ENCODE data around the gene GPR143.
"Not testable (repeated sequence)": the region's sequence is repeated elsewhere in the genome, so short reads cannot be mapped to it uniquely, and the experiment has no call there.

GPR143 gene
- 0 reads per million in 9 experiments for total RNA-seq

- Mint-ChIP-seq H3K9me3 (no peaks in the 10 kb centered on the region), H3K36me3 (ENCODE audit: insufficient read depth) (no peaks in the 10 kb centered on the region), H3K27ac (no peak within 1 kb of the TSS), H3K4me1 (ENCODE audit: low read depth in 2 of 2) (no peaks in the 10 kb centered on the region), H3K27me3 (peaks cover 0 to 27% of the 10 kb centered on the region in 2 donors), H3K4me3 (no peak within 1 kb of the TSS)
- DNase-seq (no peak), ATAC-seq (replicated peaks) (no peak)
Observed at GRCh38 chrX:9765737-9766097, at the start of gene GPR143. TSS of gene GPR143 (minus strand) at chrX:9765847. CDS start at chrX:9765817, 30 bp downstream.

- not testable (repeated sequence) for H3K27me3 Mint-ChIP-seq; H3K4me3 Mint-ChIP-seq; H3K36me3 Mint-ChIP-seq (ENCODE audit: insufficient read depth); DNase-seq; H3K9me3 Mint-ChIP-seq; H3K27ac Mint-ChIP-seq; ATAC-seq (replicated peaks); H3K4me1 Mint-ChIP-seq (ENCODE audit: low read depth in 2 of 2)
Observed at GRCh38 chrX:9811086-9811485, 45.4 kb upstream of the GPR143 start.

- not testable (repeated sequence) for H3K4me3 Mint-ChIP-seq; DNase-seq; H3K4me1 Mint-ChIP-seq (ENCODE audit: low read depth in 2 of 2); H3K27ac Mint-ChIP-seq; H3K9me3 Mint-ChIP-seq; ATAC-seq (replicated peaks); H3K27me3 Mint-ChIP-seq; H3K36me3 Mint-ChIP-seq (ENCODE audit: insufficient read depth)
Observed at GRCh38 chrX:9809876-9810275, 44.2 kb upstream of the GPR143 start.

GRCh38 chrX:9807355-9808182 is 41.9 kb upstream of the GPR143 start:
- ATAC-seq (replicated peaks), result no peak

GRCh38 chrX:9805956-9806355 is 40.3 kb upstream of the GPR143 start:
- ATAC-seq (replicated peaks) (no peak), DNase-seq (no peak)
- H3K27ac Mint-ChIP-seq, result no peak overlapping the region
- no peak overlapping the region for H3K4me3 Mint-ChIP-seq
- H3K27me3 Mint-ChIP-seq, result no peaks in the 10 kb centered on the region
- H3K36me3 Mint-ChIP-seq (ENCODE audit: insufficient read depth), result no peaks in the 10 kb centered on the region
- peaks cover 0 to under 1% of the 10 kb centered on the region in 2 donors for H3K9me3 Mint-ChIP-seq
- no peaks in the 10 kb centered on the region for H3K4me1 Mint-ChIP-seq (ENCODE audit: low read depth in 2 of 2)

More at GRCh38 chrX:9807355-9808182, 41.9 kb upstream of the GPR143 start:
- DNase-seq, result no peak
- no peaks in the 10 kb centered on the region for H3K27me3 Mint-ChIP-seq
- no peaks in the 10 kb centered on the region for H3K36me3 Mint-ChIP-seq (ENCODE audit: insufficient read depth)
- no peak overlapping the region for H3K27ac Mint-ChIP-seq
- no peak overlapping the region for H3K4me3 Mint-ChIP-seq
- no peaks in the 10 kb centered on the region for H3K4me1 Mint-ChIP-seq (ENCODE audit: low read depth in 2 of 2)
- no peaks in the 10 kb centered on the region for H3K9me3 Mint-ChIP-seq

GRCh38 chrX:9804444-9804843 is 38.8 kb upstream of the GPR143 start:
- H3K36me3 Mint-ChIP-seq (ENCODE audit: insufficient read depth), result no peaks in the 10 kb centered on the region
- ATAC-seq (replicated peaks), result no peak
- H3K9me3 Mint-ChIP-seq, result peaks cover 0 to 3% of the 10 kb centered on the region in 2 donors
- no peaks in the 10 kb centered on the region for H3K4me1 Mint-ChIP-seq (ENCODE audit: low read depth in 2 of 2)
- peaks cover 7 to 9% of the 10 kb centered on the region in 2 donors for H3K27me3 Mint-ChIP-seq
- H3K27ac Mint-ChIP-seq, result no peak overlapping the region
- DNase-seq, result no peak
- H3K4me3 Mint-ChIP-seq, result no peak overlapping the region

GRCh38 chrX:9802737-9803136 is 37.1 kb upstream of the GPR143 start:
- no peak for ATAC-seq (replicated peaks)
- H3K4me3 Mint-ChIP-seq, result no peak overlapping the region
- H3K27ac Mint-ChIP-seq, result no peak overlapping the region
- DNase-seq, result no peak
- H3K9me3 Mint-ChIP-seq, result peaks cover 0 to 3% of the 10 kb centered on the region in 2 donors
- no peaks in the 10 kb centered on the region for H3K36me3 Mint-ChIP-seq (ENCODE audit: insufficient read depth)
- peaks cover 9 to 14% of the 10 kb centered on the region in 2 donors for H3K27me3 Mint-ChIP-seq
- H3K4me1 Mint-ChIP-seq (ENCODE audit: low read depth in 2 of 2), result no peaks in the 10 kb centered on the region

- Mint-ChIP-seq H3K9me3 (peaks cover 0 to 3% of the 10 kb centered on the region in 2 donors), H3K4me3 (no peak overlapping the region), H3K4me1 (ENCODE audit: low read depth in 2 of 2) (no peaks in the 10 kb centered on the region), H3K36me3 (ENCODE audit: insufficient read depth) (peaks cover 3% of the 10 kb centered on the region), H3K27me3 (peaks cover 9 to 46% of the 10 kb centered on the region in 2 donors), H3K27ac (no peak overlapping the region)
- no peak for DNase-seq
- no peak for ATAC-seq (replicated peaks)
Observed at GRCh38 chrX:9797384-9798360, 32.0 kb upstream of the GPR143 start.

- no peaks in the 10 kb centered on the region for H3K4me1 Mint-ChIP-seq (ENCODE audit: low read depth in 2 of 2)
- DNase-seq (no peak), ATAC-seq (replicated peaks) (no peak)
- no peak overlapping the region for H3K27ac Mint-ChIP-seq
- no peaks in the 10 kb centered on the region for H3K9me3 Mint-ChIP-seq
- peaks cover 3% of the 10 kb centered on the region for H3K36me3 Mint-ChIP-seq (ENCODE audit: insufficient read depth)
- H3K27me3 Mint-ChIP-seq, result peaks cover 3 to 38% of the 10 kb centered on the region in 2 donors
- H3K4me3 Mint-ChIP-seq, result no peak overlapping the region
Observed at GRCh38 chrX:9794495-9794894, 28.8 kb upstream of the GPR143 start.

GRCh38 chrX:9790866-9791265 is 25.2 kb upstream of the GPR143 start:
- H3K27me3 Mint-ChIP-seq, result peaks cover 15 to 33% of the 10 kb centered on the region in 2 donors
- H3K9me3 Mint-ChIP-seq, result no peaks in the 10 kb centered on the region
- H3K36me3 Mint-ChIP-seq (ENCODE audit: insufficient read depth), result peaks cover 3% of the 10 kb centered on the region
- ATAC-seq (replicated peaks), result no peak
- H3K4me3 Mint-ChIP-seq, result no peak overlapping the region
- H3K4me1 Mint-ChIP-seq (ENCODE audit: low read depth in 2 of 2), result no peaks in the 10 kb centered on the region
- H3K27ac Mint-ChIP-seq, result no peak overlapping the region
- DNase-seq, result no peak

- ATAC-seq (replicated peaks) (no peak), DNase-seq (no peak)
- H3K4me1 Mint-ChIP-seq (ENCODE audit: low read depth in 2 of 2), result no peaks in the 10 kb centered on the region
- peaks cover 3% of the 10 kb centered on the region for H3K36me3 Mint-ChIP-seq (ENCODE audit: insufficient read depth)
- peaks cover 15 to 21% of the 10 kb centered on the region in 2 donors for H3K27me3 Mint-ChIP-seq
- no peaks in the 10 kb centered on the region for H3K9me3 Mint-ChIP-seq
- no peak overlapping the region for H3K4me3 Mint-ChIP-seq
- no peak overlapping the region for H3K27ac Mint-ChIP-seq
Observed at GRCh38 chrX:9789555-9789954, 23.9 kb upstream of the GPR143 start.

- no peak overlapping the region for H3K4me3 Mint-ChIP-seq
- H3K27ac Mint-ChIP-seq, result no peak overlapping the region
- H3K36me3 Mint-ChIP-seq (ENCODE audit: insufficient read depth), result no peaks in the 10 kb centered on the region
- DNase-seq (no peak), ATAC-seq (replicated peaks) (no peak)
- H3K27me3 Mint-ChIP-seq, result peaks cover 15 to 16% of the 10 kb centered on the region in 2 donors
- H3K9me3 Mint-ChIP-seq, result no peaks in the 10 kb centered on the region
- no peaks in the 10 kb centered on the region for H3K4me1 Mint-ChIP-seq (ENCODE audit: low read depth in 2 of 2)
Observed at GRCh38 chrX:9788911-9789310, 23.3 kb upstream of the GPR143 start.

- DNase-seq (no peak), ATAC-seq (replicated peaks) (no peak)
- Mint-ChIP-seq H3K4me3 (peak overlapping the region; percentile 48 to 52), H3K36me3 (ENCODE audit: insufficient read depth) (no peaks in the 10 kb centered on the region), H3K4me1 (ENCODE audit: low read depth in 2 of 2) (no peaks in the 10 kb centered on the region), H3K9me3 (no peaks in the 10 kb centered on the region), H3K27ac (no peak overlapping the region), H3K27me3 (peaks cover 12 to 15% of the 10 kb centered on the region in 2 donors)
Observed at GRCh38 chrX:9786798-9787635, 21.4 kb upstream of the GPR143 start.

Measured in effector memory CD8-positive, alpha-beta T cell (primary cell).